Inflammatory macrophage treated with lipopolysaccharide for 1 hour (primary cell): ENCODE results near the gene ANO1.
"Not testable (repeated sequence)": the region's sequence is repeated elsewhere in the genome, so short reads cannot be mapped to it uniquely, and the experiment has no call there.

ENCODE experiments used
- DNase-seq, 2 donors: peaks; one replicate each; pipeline ENCODE4 v3.0.0-alpha.2; 2020 to 2022

The ANO1 gene

GRCh38 chr11:70078095-70078780 lies at the start of gene ANO1:
Gene ANO1, plus strand, starts transcription at chr11:70078317. Its CDS starts 290 bp downstream, at chr11:70078607.
- no peak for DNase-seq

- no peak for DNase-seq
Observed at GRCh38 chr11:70029115-70029860, 48.8 kb upstream of the ANO1 start.

- no peak for DNase-seq
Observed at GRCh38 chr11:70029861-70030380, 48.2 kb upstream of the ANO1 start.

- DNase-seq = no peak
Observed at GRCh38 chr11:70030412-70030811, 47.7 kb upstream of the ANO1 start.

GRCh38 chr11:70031631-70032469 lies 46.3 kb upstream of the ANO1 start:
- DNase-seq = no peak

GRCh38 chr11:70032470-70032795 lies 45.7 kb upstream of the ANO1 start:
- no peak for DNase-seq

GRCh38 chr11:70032943-70033710 lies 45.0 kb upstream of the ANO1 start:
- no peak for DNase-seq

GRCh38 chr11:70033711-70034070 lies 44.4 kb upstream of the ANO1 start:
- no peak for DNase-seq

GRCh38 chr11:70034740-70035365 lies 43.3 kb upstream of the ANO1 start:
- no peak for DNase-seq

GRCh38 chr11:70035665-70036064 lies 42.5 kb upstream of the ANO1 start:
- DNase-seq = not testable (repeated sequence)

GRCh38 chr11:70036971-70037882 lies 40.9 kb upstream of the ANO1 start:
- no peak for DNase-seq

- DNase-seq = no peak
Observed at GRCh38 chr11:70038034-70038834, 39.9 kb upstream of the ANO1 start.

GRCh38 chr11:70040452-70040851 lies 37.7 kb upstream of the ANO1 start:
- no peak for DNase-seq

GRCh38 chr11:70040869-70041501 lies 37.1 kb upstream of the ANO1 start:
- DNase-seq = no peak

- no peak for DNase-seq
Observed at GRCh38 chr11:70043482-70043881, 34.6 kb upstream of the ANO1 start.

- DNase-seq = no peak
Observed at GRCh38 chr11:70046089-70046488, 32.0 kb upstream of the ANO1 start.

GRCh38 chr11:70048279-70049024 lies 29.7 kb upstream of the ANO1 start:
- no peak for DNase-seq

GRCh38 chr11:70049045-70049444 lies 29.1 kb upstream of the ANO1 start:
- DNase-seq = no peak

- DNase-seq = no peak
Observed at GRCh38 chr11:70050243-70050642, 27.9 kb upstream of the ANO1 start.
